Activated naive CD8-positive, alpha-beta T cell treated with anti-CD3 and anti-CD28 coated beads, Interleukin-2, amount 50 U/mL, for 24 hours (primary cell): ENCODE measurements around the gene DAP3.
A peak's percentile ranks its signal among the peaks of the same experiment; 100 is the strongest.
"Not testable (repeated sequence)": the region's sequence is repeated elsewhere in the genome, so short reads cannot be mapped to it uniquely, and the experiment has no call there.

Experiments
- ATAC-seq: fragments of 150-1000 bp; cut with Tn5 transposase; one replicate; pipeline ENCODE4 v1.10.0; 2021
- DNase-seq: peaks from one replicate; pipeline ENCODE4 v3.0.0; 2021
- H3K27ac Mint-ChIP-seq: one replicate; pipeline ENCODE4 v1.8.0; 2021; ENCODE audit warnings: mild to moderate bottlenecking, mixed read lengths
- H3K27me3 Mint-ChIP-seq: one replicate; pipeline ENCODE4 v1.8.0; 2021; ENCODE audit warnings: mixed read lengths
- H3K36me3 Mint-ChIP-seq: one replicate; pipeline ENCODE4 v1.8.0; 2021; ENCODE audit warnings: low read depth, mixed read lengths
- H3K4me1 Mint-ChIP-seq: one replicate; pipeline ENCODE4 v1.8.0; 2021; ENCODE audit warnings: mixed read lengths
- H3K4me3 Mint-ChIP-seq: one replicate; pipeline ENCODE4 v1.8.0; 2021; ENCODE audit warnings: mild to moderate bottlenecking, moderate library complexity, mixed read lengths
- H3K9me3 Mint-ChIP-seq: one replicate; pipeline ENCODE4 v1.8.0; 2021; ENCODE audit warnings: mixed read lengths

Gene DAP3

DNA sequence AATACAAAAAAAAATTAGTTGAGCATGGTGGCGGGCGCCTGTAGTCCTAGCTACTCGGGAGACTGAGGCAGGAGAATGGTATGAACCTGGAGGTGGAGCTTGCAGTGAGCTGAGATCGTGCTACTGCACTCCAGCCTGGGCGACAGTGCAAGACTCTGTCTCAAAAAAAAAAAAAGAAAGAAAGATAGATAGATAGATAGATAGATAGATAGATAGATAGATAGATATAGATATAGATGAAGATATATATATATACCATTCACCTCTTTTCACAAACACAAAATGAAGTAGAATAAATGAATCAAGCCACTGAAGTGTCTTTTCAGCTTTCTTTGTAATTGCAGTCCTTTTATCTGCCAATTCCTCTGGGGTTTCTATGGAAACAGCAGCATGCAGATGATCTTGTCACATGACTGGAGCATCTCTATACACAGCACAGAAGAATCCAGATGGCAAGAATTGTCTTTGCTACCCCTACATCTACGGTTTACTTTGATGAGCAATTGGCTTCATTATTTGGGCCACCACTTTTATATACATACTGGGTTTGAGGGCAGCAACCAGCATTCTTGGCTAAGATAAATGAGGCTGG lies 29.7 kb downstream of the DAP3 start:
- H3K36me3 Mint-ChIP-seq = peaks cover 27% of the 10 kb centered on the region
- H3K27me3 Mint-ChIP-seq, H3K4me3 Mint-ChIP-seq, DNase-seq, H3K9me3 Mint-ChIP-seq, H3K4me1 Mint-ChIP-seq, H3K27ac Mint-ChIP-seq, ATAC-seq: not testable (repeated sequence)

GRCh38 chr1:155719703-155720102 lies 30.8 kb downstream of the DAP3 start:
- no peak overlapping the region for H3K27ac Mint-ChIP-seq
- ATAC-seq = no peak

DNA sequence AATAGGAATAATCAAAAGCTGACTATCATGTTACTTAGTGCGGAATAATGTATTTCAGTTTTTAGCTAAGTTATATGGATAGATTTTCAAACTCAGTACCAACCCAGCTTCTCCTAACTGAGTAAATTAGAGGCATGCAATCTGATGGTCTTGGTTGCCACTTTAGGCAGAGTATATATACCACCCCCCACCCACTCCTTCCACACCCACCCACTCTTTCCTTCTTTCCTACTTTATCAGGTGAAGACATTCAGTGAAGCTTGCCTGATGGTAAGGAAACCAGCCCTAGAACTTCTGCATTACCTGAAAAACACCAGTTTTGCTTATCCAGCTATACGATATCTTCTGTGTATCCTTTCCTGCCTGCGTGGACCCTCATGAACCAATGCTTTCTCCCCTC lies 36.3 kb downstream of the DAP3 start:
- Mint-ChIP-seq H3K4me1 (no peaks in the 10 kb centered on the region), H3K27me3 (no peaks in the 10 kb centered on the region), H3K9me3 (no peaks in the 10 kb centered on the region), H3K36me3 (peaks cover 25% of the 10 kb centered on the region), H3K27ac (no peak overlapping the region), H3K4me3 (no peak overlapping the region)
- DNase-seq = no peak
- no peak for ATAC-seq

More at GRCh38 chr1:155719703-155720102, 30.8 kb downstream of the DAP3 start:
- no peaks in the 10 kb centered on the region for H3K27me3 Mint-ChIP-seq
- H3K4me1 Mint-ChIP-seq = peaks cover 4% of the 10 kb centered on the region
- no peaks in the 10 kb centered on the region for H3K9me3 Mint-ChIP-seq
- no peak for DNase-seq
- H3K4me3 Mint-ChIP-seq = no peak overlapping the region
- H3K36me3 Mint-ChIP-seq = peaks cover 23% of the 10 kb centered on the region

DNA sequence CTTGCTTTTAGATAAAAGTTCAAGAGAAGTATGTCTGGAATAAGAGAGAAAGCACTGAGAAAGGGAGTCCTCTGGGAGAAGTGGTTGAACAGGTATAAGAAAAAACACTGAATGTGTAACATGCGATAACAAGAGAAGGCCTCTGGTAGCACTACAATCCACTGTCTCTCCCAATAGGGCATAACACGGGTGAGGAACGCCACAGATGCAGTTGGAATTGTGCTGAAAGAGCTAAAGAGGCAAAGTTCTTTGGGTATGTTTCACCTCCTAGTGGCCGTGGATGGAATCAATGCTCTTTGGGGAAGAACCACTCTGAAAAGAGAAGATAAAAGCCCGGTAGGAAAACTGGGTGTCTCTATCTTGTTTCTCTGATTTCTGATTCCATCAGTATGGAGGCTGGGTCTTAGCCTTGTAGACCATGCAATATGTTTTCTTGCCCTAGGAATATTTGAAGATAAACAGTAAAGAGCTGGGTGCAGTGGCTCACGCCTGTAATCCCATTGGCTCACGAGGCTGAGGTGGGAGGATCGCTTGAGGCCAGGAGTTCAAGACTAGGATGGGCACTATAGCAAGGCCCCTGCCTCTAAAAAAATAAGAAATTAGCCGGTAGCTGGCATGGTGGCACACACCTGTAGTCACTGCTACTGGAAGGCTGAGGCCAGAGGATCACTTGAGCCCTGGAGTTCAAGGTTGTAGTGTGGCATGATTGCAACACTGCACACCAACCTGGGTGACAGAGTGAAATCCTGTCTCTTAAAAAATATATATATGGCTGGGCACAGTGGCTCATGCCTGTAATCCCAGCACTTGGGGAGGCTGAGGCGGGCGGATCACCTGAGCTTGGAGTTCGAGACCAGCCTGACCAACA lies 40.4 kb downstream of the DAP3 start:
- Mint-ChIP-seq H3K4me1 (no peaks in the 10 kb centered on the region), H3K27ac (no peak overlapping the region), H3K9me3 (no peaks in the 10 kb centered on the region), H3K36me3 (peaks cover 41% of the 10 kb centered on the region), H3K27me3 (no peaks in the 10 kb centered on the region), H3K4me3 (no peak overlapping the region)
- ATAC-seq = no peak
- DNase-seq = peak; percentile 30

- Mint-ChIP-seq H3K27me3 (no peaks in the 10 kb centered on the region), H3K9me3 (no peaks in the 10 kb centered on the region), H3K27ac (no peak overlapping the region), H3K36me3 (peaks cover 17% of the 10 kb centered on the region), H3K4me1 (peaks cover 4% of the 10 kb centered on the region), H3K4me3 (no peak overlapping the region)
- DNase-seq = no peak
- ATAC-seq = no peak
These were observed 52.1 kb downstream of the DAP3 start for GRCh38 chr1:155740995-155741394.

- Mint-ChIP-seq H3K4me1 (peaks cover 4% of the 10 kb centered on the region), H3K27ac (no peak overlapping the region), H3K27me3 (no peaks in the 10 kb centered on the region), H3K36me3 (peaks cover 9% of the 10 kb centered on the region), H3K4me3 (no peak overlapping the region), H3K9me3 (no peaks in the 10 kb centered on the region)
- no peak for ATAC-seq
- DNase-seq = no peak
These were observed 53.0 kb downstream of the DAP3 start for GRCh38 chr1:155741908-155742307.

DNA sequence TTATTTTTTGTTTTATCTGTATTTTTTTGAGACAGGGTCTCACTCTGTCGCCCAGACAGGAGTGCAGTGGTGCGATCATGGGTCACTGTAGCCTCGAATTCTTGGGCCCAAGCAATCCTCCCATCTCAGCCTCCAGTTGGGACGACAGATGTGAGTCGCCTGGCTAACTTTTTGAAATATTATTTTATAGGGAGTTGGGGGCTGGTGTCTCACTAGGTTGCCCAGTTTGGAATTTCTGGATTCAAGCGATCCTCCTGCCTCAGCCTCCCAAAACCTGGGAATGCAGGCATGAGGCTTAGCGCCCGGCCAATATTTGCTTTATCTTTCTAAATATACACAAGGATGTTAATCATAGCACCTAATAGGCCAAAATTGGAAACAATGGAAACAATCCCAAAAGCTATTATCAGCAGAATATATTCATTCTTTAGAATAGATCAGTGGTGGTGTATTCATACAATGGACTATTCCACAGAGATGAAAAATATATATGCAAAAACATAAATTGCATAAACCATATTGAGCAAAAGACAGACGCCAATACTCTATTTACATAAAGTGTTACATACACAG lies 55.9 kb downstream of the DAP3 start:
- H3K27ac Mint-ChIP-seq = peak overlapping the region; percentile 87
- H3K4me3 Mint-ChIP-seq = peak overlapping the region; percentile 88
- peaks cover 14% of the 10 kb centered on the region for H3K36me3 Mint-ChIP-seq
- DNase-seq (no peak), ATAC-seq (no peak)
- H3K4me1 Mint-ChIP-seq = peaks cover 12% of the 10 kb centered on the region
- H3K27me3 Mint-ChIP-seq = no peaks in the 10 kb centered on the region
- H3K9me3 Mint-ChIP-seq = no peaks in the 10 kb centered on the region

- not testable (repeated sequence) for H3K9me3 Mint-ChIP-seq, H3K27me3 Mint-ChIP-seq
- Mint-ChIP-seq H3K4me1 (peaks cover 12% of the 10 kb centered on the region), H3K27ac (peak overlapping the region; percentile 87), H3K36me3 (peaks cover 13% of the 10 kb centered on the region), H3K4me3 (peak overlapping the region; percentile 88)
- DNase-seq (peak; percentile 98), ATAC-seq (peak; percentile 97)
These were observed 56.7 kb downstream of the DAP3 start for GRCh38 chr1:155745284-155746228.

DNA sequence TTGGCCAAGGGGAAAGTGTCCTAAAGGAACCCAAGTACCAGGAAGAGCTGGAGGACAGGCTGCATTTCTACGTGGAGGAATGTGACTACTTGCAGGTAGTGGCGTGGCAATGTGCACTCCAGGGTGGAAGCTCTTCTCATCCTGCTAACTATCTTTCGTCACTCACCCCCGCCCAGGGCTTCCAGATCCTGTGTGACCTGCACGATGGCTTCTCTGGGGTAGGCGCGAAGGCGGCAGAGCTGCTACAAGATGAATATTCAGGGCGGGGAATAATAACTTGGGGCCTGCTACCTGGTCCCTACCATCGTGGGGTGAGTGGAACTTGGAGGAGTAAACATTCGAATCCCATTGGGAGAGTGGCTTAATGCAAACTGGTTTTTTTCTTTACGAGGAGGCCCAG lies 58.7 kb downstream of the DAP3 start:
- not testable (repeated sequence) for H3K9me3 Mint-ChIP-seq, DNase-seq, ATAC-seq, H3K27me3 Mint-ChIP-seq
- peaks cover 22% of the 10 kb centered on the region for H3K36me3 Mint-ChIP-seq
- H3K27ac Mint-ChIP-seq = peak overlapping the region; percentile 74
- H3K4me3 Mint-ChIP-seq = peak overlapping the region; percentile 11
- H3K4me1 Mint-ChIP-seq = peaks cover 12% of the 10 kb centered on the region

GRCh38 chr1:155748141-155748540 lies 59.2 kb downstream of the DAP3 start:
- not testable (repeated sequence) for H3K4me3 Mint-ChIP-seq, H3K27me3 Mint-ChIP-seq, ATAC-seq, H3K9me3 Mint-ChIP-seq, DNase-seq
- peak overlapping the region; percentile 74 for H3K27ac Mint-ChIP-seq
- peaks cover 12% of the 10 kb centered on the region for H3K4me1 Mint-ChIP-seq
- H3K36me3 Mint-ChIP-seq = peaks cover 22% of the 10 kb centered on the region

GRCh38 chr1:155759017-155759416 lies 70.1 kb downstream of the DAP3 start:
- not testable (repeated sequence) for H3K27ac Mint-ChIP-seq, H3K27me3 Mint-ChIP-seq, H3K9me3 Mint-ChIP-seq, DNase-seq, H3K4me3 Mint-ChIP-seq, ATAC-seq, H3K4me1 Mint-ChIP-seq
- peaks cover 29% of the 10 kb centered on the region for H3K36me3 Mint-ChIP-seq

DNA sequence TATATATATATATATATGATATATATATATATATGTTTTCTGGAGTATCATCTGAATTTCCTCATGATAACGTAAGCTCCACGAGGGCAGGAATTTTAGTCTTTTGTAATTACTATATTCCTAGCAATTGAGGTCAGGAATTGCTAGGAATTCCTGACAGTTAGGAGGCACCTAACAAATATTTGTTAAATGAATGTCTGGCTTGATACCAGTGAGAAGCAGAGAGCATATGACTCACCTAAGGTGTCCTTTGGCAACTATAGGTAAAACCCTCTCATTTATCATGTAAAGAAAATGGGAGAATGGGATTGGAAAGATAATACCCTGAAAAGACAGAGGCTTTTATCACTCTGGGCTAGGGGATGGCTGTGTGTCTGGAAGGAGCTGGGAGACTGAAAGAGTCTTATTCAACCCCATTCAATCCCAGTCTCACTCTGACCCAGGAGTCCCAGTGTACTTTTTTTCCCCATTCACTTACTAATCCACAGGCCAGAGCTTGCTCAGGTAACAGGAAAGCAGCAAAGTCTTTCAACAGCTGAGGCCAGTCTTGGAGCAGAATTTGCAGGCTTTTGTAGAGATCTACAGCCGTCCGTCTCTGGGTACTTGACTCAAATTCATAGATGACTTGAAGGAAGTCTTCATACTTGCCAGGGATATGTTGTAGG lies 71.2 kb downstream of the DAP3 start:
- no peak overlapping the region for H3K4me3 Mint-ChIP-seq
- no peak overlapping the region for H3K27ac Mint-ChIP-seq
- H3K27me3 Mint-ChIP-seq = no peaks in the 10 kb centered on the region
- DNase-seq (no peak), ATAC-seq (no peak)
- H3K9me3 Mint-ChIP-seq = no peaks in the 10 kb centered on the region
- no peaks in the 10 kb centered on the region for H3K4me1 Mint-ChIP-seq
- peaks cover 34% of the 10 kb centered on the region for H3K36me3 Mint-ChIP-seq

- Mint-ChIP-seq H3K4me3 (no peak overlapping the region), H3K27me3 (no peaks in the 10 kb centered on the region), H3K4me1 (no peaks in the 10 kb centered on the region), H3K9me3 (no peaks in the 10 kb centered on the region), H3K27ac (no peak overlapping the region), H3K36me3 (peaks cover 35% of the 10 kb centered on the region)
- ATAC-seq (no peak), DNase-seq (no peak)
These were observed 72.0 kb downstream of the DAP3 start for GRCh38 chr1:155760751-155761475.
